Esophagus mucosa (tissue), 1 donor: ENCODE data around the gene SPATA17. TPM values are rescaled to one million over a fixed set of nuclear protein-coding genes. Genes with fewer than 3 reads are reported as not detected.

ENCODE experiments used
- ATAC-seq: fragments of 200-7000 bp; cut with Tn5 transposase; one replicate; pipeline ENCODE4 v1.9.1; 2020
- total RNA-seq: library from RNA; stranded (reverse); gene quantifications from one replicate; pipeline ENCODE4 v1.2.4, GENCODE V29; 2023
- donor health status: DM: yes; HTN: yes; CAD: no.

Gene SPATA17
- total RNA-seq, 1 donor from 2014 or later: 1.00 TPM

DNA sequence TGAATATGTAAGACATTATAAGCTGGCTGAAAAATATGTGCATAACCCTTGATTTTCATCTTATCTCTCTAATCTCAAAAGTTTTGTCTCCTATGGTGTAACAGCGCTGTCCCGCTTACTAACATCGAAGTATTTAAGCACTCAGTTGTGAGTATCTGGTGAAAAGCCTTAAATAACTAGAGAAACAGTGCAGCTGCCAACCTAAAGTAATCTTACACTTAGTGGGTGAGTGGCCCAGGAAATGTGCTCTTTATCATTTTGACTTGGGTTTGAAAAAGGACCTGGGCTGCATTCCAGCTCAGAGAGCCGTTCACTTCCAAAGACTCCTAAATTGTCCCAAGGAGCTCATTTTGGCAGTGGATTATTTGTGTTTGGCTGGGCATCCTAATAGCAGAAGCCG lies 225.9 kb downstream of the SPATA17 start:
- ATAC-seq: no peak

DNA sequence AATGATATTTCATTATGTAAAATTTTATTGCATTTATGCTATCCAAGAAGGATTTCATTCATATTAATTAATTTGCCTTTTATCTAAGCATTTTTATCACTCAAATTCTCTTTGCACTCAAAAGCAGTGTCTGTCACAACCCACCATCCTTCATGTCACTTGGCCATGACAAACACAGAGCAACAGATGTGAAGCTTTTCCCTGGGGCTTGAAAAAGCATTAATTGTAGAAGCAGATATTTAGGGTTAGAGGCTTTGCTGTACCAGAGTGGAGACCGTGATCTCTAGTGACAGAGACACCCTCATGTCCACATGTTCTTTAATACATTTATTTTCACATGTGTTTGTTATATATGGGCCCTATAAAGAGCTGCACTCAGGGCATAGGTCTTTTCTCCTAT lies 230.5 kb downstream of the SPATA17 start:
- no peak for ATAC-seq

DNA sequence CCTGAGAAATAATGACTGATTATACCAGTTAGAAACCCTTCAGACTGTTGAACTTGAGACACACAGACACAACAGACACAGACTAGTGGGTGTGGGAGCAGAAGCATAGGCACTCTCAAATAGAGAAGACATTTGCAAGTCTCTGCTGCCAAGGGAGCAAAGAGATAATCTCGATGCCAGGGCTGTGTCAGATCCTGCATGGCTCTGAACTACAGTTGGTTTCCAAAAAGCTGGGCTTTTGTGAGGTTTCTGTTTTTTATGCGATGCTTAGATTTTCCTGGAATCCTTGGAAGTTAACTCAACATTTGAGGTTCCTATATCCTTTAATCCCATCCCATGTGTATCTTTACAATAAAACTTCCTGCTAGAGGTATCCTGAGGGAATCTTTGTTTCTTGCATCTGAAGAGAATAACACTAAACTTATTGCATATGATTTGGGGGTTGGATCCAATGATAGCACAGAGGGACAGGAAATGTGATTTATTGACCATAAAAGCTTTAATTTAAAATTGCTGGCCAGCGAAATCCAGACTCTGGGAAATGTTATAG lies 236.4 kb downstream of the SPATA17 start:
- no peak for ATAC-seq

DNA sequence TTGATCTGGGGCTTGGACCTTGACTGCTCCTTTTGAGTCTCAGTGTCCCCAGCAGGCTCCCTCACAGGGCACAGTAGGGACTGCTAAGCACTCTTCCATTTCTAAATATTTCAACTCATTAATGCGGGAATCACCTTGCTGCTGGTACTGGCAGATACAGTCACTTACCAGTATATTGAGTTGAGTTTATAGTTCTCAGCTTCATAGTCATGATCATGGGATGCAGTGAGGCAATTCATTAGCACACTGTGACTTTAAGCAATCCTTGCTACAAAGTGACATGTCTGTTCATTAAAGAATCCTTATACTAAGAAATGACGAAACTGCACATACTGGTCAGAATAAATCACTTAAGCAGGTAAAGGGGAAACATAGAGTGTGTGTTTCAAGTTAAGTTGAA lies 240.8 kb downstream of the SPATA17 start:
- no peak for ATAC-seq

DNA sequence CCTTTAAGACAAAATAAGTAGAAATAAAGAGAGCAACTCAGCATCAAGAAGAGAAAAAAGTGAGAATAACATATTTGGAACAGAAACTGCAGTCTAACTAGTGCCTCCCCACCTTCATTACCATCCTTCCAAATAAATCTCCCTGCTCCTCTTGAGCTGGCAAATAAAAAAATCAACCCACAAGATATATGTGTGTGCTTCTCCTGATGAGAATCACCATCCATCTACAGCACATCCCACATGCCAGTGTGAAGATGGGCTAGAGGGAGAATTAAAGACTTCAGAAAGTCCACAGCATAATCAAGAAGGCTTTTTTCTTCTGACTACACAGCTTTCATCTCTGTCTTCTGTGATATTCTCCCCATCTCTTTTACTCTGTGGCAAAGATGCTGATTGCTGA lies 244.1 kb downstream of the SPATA17 start:
- ATAC-seq: no peak

DNA sequence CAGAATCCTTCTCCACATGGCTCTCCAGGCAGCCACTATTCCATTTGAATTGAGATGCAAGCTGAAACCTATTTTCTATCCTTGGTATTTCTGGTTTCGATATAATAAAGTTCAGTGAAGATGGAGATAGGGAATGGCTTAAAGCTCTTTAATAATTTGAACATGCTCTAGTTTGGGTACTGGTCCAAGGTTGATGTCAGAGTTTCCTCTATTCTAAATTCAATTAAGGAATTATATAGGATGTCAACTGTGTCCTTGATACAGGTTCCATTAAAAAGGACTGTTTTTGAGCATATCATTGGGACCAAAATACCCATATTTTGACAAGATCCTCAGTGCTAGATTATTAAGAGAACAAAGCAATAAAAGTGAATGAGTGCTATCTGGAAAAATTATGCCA lies 245.3 kb downstream of the SPATA17 start:
- ATAC-seq: no peak

DNA sequence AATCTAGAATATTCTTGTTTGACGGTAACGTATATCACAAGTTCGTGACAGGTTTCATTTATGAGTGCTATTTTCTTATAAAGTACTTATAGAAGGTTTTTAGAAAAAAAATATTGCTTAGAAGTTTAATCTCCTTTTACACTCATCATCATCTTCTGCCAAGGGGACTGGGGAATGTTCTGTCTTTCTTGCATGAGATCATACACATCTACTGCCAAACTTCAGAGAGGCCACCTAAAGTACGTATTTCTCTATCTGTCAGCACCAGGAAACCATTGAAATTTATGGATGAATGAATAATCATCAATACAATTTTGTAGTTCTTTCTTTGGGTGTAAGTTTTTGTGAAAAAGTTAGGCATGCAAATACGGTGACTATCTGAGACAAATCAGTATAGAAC lies 245.8 kb downstream of the SPATA17 start:
- no peak for ATAC-seq

DNA sequence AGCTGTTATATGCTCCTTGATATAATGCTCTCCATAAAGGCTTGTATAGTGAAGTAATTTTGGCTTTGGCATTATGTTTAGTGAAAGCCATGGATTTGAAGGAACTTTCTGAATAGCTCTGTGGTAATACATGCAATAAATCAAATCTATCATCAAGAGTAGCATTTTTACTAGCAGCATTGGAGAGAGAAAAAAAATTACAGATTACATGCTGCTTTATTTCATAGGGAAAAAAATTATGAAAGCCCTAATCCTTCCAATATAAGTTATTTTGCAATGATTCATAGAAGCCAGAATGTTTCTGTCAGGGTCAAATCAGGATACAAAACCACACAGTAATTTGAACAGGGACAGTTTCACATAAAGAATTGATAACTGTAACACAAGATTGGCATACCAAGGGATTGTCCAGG lies 250.0 kb downstream of the SPATA17 start:
- no peak for ATAC-seq

DNA sequence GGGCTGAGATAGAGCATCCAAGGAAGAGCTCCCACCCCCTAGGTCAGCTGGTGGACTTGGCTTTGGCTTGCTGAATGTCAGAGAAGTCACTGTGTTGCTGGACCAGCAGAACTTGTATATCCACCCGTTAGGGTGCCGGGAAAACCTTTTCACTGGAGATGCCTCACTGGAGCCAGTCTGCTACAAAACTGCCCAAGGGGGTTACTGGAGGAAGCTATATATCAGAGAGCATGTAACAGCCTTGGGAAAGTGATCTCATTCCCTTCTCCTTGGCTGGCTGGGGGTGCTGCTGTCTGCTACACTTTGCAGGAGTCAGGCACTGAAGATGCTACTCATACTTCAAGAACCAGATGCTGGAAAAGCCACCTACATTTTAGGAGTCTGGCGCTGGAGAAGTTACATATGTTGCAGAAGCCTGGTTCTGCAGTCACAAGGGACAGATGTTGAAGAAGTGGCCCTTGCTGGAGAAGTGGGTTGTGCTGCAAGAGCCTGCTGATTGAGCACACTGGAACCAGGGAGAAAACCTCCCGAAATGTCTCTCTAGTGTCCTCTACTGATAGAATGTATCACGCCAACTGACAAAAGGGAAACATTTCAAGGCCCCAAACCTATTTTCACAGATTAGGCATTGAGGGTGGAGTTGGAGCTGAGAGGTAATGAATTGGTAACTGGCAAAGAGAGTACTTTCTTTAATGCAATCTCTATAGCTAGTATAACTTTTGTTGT lies 250.6 kb downstream of the SPATA17 start:
- no peak for ATAC-seq

DNA sequence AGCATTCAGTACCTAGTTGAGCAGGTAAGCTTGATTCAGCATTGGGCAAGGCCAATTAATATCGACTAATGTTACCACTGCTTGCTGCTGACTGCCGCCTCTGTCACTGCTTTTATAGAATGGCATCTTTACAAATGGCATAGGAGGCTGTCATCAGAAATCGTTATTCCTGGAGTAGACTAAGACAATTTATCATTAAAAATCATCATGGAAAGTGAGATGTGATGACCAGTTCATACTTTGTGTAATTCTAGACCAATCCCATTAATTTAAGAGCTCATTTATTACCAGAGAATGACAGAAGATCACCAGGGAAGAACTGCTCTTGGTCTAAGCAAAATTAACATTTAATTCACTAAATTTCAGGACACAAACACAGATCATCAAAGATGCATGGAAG lies 254.0 kb downstream of the SPATA17 start:
- no peak for ATAC-seq

DNA sequence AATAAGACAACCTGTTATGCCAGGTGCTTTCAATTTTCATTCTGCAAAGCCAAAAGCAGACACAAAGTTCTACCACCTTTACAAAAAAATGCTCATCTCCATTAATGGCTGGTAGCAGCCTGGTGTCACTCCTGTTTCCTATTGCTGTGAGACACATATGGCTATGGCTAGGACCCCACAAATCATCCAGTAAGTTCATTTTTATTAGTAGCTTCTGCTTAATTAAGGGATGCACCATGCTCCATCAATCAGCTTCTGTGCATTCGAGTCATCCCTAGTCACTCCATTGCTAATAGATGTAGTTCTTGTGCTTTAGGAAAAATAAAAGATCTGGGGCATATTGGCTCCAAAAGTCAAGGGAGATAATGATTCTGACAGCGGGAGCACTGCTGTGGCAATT lies 257.2 kb downstream of the SPATA17 start:
- no peak for ATAC-seq

DNA sequence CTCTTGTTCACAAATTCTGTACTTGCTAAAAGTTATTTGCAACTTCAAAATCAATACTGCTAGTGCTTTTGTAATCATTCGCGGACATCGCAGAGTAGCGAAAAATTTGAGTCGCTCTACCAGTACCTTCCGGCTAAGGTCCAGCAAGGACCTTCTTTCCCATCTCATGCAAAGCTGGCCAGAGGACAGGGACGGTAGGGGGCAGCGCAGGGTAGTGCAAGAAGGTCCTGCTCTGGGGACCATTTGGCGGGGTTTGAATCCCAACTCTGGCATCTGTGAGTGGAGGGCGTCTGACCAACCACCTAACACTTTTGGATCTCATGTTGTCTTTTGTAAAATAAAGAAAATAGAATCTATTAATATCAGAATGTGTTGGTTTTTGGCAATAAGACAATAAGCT lies 258.3 kb downstream of the SPATA17 start:
- no peak for ATAC-seq

DNA sequence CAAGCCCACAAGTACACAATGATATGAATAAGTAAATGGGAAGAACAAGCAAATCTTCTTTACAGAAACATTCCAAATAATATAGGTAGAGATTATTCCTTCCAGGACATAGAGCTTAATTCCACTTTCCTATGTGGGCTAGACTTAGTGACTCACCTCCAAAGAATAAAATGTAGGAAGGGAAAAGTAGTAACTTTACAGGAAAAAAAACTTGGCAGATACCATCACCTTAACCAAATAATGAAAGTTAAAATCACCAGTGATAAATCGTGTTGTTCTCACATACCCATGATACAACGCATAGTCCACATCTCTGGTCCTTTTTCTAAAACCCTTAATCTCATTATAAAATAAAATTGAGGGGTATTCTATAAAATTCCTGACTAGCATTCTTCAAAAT lies 260.8 kb downstream of the SPATA17 start:
- no peak for ATAC-seq

DNA sequence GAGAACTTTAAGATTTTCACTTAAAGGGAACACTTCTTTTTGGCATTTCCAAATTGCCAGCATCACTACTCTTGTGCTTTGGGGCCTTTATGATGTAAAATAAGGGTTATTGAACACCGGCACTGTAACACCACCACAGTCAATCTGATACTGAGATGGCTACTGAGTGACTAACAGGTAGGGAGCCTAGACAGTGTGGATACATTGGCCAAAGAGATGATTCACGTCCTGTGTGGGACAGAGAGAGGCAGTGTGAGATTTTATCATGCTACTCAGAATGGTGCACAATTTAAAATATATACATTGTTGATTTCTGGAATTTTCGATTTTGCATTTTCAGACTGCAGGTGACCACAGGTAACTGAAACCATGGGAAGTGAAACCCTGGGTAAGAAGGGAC lies 261.6 kb downstream of the SPATA17 start:
- no peak for ATAC-seq

DNA sequence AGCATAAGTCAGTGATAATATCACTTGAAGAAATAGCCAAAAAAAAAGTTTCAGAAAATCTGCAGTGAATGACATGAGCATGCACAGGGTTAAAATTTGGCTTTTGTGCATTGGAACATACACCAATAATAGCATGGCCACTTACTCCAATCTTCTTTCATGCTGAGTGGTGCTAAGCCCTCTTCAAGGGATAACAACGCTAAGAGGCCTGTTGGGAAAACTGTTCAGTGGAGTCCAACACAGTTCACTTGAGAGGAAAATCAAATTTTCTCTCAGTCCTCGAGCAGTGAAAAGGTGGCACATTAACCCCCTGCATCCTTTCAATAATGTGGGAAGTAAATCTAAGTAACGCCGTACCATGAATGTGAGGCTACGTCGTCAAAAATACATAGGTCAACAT lies 264.7 kb downstream of the SPATA17 start:
- ATAC-seq: no peak

DNA sequence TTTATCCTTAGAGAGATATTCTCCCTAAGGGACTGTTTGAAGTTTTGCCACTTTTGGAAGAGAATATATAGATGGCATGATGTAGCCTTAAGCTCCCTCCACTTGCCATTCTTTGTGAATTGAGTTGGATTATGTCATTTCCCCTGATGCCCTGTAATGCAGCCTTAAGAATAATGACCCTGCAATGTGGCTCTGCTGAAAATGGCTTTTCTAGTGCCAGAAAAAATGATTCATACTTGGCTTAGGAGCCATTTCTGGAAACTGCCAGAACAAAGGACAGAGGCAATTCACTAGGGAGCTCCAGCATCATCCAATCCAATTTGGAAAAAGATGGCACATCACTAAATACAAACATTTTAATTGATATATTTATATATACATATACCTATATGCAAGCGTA lies 265.3 kb downstream of the SPATA17 start:
- no peak for ATAC-seq

DNA sequence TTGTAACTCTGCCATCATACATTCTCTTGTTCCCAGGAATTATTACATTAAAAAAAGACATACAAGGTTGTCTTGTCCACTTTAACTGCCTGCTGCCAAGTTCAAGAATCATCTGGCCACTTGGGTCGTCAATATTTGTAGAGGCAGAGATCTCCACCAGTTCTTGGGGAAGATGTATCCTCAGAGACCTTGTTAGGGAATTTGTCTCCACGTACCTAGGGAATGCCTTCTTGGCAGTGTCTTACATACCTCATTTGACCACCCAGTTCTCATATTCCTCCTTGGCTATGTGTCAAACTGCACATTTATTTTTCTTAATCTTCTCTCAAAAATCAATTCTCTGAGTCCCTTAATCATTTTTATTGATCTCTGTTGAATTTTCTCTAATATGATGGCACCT lies 266.0 kb downstream of the SPATA17 start:
- no peak for ATAC-seq

DNA sequence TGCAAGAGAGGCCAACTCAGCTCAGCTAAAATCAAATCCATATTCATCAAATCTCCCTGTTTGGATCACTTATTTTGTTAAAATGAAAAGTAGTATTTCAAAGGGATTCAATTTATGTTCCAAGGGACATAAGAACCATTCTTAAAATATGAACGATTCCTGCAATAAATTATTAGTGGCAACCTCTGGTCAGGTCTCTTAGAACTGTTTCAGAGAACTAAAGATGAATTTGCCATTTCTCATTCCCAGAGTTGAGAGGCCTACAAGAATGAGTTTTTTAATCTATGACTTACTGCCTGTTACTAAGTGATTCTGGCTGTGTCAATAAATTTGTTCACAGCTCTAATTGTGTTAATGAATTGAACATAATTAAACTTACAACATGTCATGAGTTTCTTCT lies 268.5 kb downstream of the SPATA17 start:
- no peak for ATAC-seq

DNA sequence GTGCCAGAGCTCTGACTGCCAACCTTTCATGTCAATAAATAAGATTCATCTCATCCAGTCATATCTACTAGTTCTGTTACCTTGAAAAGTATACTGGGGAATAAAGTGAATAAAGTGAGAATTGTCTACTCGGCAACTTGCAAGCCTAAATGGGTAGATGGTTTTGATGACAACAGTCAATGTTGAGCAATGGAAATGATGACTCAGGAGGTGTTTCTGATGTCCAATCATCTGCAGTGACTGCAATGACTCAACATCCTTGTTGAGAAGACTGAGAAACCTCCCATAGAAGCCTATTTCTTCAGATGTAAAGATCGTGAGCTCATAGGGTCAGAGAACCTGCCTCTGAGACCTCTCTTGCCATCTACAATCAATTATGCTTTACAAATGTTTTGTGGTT lies 276.4 kb downstream of the SPATA17 start:
- ATAC-seq: no peak

DNA sequence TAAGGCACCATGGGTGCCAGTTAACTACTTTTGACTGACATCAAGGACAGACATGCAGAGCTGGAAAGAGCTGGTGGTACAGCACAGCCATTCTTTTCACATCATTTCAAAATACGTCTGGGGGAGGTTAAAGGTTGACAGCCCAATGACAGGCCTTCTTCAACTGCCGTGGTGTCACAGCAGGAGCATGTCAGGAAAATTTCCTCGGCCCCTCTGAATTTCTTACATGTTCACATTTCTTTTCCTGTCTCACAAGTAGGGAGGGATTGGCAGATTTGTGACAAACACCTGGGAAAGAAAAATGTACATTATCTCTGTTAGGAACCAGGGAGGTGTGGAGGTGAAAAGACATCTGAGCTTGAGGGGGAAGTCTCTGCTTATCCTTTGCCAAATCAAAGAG lies 279.1 kb downstream of the SPATA17 start:
- no peak for ATAC-seq

DNA sequence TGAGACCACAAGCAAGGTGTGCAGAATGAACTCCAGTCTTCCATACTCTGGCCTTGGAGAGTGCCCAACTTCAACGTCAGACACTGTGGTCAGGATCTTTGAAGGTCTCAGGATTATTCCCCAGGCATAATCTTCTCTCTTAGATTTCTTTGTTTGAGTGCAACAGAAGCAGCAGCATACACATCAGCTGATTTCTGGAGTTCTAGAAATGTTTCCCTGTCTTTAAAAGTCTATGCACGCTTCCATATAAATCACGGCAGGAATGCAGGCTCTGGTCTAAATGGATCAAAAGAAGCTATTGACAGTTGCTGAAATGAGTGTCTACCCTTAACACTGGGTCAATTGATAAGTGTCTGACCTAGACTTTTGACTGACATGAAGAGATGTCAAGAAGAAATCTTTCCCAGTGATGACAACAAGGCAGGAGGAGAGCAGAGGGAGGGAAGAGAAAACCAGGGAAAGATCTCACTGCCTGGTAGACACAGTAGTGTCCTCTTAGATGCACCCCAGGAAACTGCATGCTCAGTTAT lies 279.7 kb downstream of the SPATA17 start:
- ATAC-seq: no peak

DNA sequence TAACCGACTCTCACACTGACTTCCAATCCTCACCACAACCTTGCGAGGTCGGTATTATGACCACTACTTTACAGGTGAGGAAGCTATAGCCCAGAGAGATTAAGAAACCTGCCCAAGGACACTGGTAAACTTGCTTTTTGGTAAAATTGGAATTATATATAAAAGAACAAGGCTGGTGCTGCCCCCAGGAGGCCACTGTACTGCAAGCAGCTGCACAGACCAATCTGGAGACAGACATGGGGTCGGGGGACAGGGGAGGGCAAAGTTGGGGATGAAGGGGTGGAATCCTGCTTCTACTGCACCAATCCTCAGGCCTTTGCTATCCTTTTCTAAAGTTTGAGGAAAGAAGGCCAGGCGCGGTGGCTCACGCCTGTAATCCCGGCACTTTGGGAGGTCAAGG lies 280.8 kb downstream of the SPATA17 start:
- no peak for ATAC-seq

DNA sequence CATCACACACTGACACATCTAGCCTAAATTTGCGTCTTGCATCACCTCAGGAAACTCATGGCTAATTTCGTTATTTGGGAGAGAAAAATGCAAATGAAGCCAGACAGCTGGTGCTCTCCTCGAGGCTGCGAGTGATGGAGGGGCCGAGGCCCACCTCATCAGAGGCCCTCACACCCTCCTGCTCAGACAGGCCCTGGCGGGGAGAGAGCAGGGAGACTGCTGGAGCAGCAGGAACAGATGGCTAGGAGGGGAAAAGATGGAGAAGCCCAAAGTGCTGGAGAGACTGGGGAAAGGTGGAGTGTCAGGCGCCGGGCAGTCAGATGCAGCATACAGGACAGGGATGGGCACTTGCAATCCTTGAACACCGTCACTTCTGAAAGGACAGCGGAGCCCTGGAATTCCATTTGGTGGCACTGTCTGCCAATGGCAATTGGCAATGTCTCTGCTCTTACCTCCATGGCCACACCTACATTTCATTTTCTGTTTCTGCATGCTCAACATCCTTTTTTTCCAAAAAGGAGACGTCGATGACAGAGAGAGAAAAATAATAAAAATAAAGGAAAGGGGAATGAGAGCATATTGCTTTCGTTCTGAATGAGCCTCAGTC lies 286.2 kb downstream of the SPATA17 start:
- ATAC-seq: no peak

DNA sequence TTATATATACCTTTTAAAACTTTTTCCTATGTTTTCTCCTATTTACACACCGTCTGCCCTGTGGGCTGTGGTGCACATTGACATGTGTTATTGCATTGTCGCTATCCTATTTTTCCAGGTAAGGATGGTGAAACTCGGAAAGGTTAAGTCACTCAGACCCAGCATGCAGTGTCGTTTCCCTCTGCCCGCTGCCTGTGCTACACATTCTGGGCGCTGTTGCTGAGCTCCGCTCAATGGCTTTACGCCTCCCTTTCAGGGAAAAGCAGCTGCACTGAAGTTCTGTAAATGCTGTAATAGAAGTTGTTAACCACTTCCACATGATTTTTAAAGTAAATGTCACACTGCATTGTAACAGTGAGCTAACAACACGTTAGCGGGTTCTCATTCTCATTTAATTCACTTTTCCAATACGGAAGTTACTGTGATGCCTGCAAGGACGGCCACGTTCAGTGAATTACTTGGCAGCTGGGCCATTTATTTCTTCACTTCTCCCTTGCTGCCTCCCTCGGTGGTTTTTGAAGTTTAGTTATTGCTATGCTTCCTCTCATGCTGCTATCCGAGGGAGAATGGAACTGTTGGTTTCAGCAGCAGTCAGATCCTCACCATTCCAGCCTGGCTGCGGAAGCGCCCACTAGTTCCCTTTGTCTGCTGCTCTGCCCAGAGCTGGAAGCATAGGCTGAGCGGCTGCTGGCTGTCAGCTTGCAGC lies 288.7 kb downstream of the SPATA17 start:
- no peak for ATAC-seq
